GM19240 (cell line): Measurements from ENCODE around the gene WDR45.

Experiments
- DNase-seq: peaks from one replicate; pipeline ENCODE4 v3.0.0; 2011; ENCODE audit warnings: low spot score; ENCODE audit not compliant: insufficient read length

The WDR45 gene

GRCh38 chrX:49043220-49043986 lies 36.3 kb downstream of the WDR45 start, which contains the start of gene TFE3:
Gene TFE3 (minus strand): TSS chrX:49043357. CDS start chrX:49043226, 131 bp downstream.
- peak; percentile 77 for DNase-seq

- DNase-seq, result no peak
Measured at GRCh38 chrX:49042581-49043219, 37.0 kb downstream of the WDR45 start.

- no peak for DNase-seq
Measured at GRCh38 chrX:49041744-49042580, 37.7 kb downstream of the WDR45 start.

GRCh38 chrX:49040376-49040955 lies 39.2 kb downstream of the WDR45 start:
- no peak for DNase-seq

- DNase-seq, result no peak
Measured at GRCh38 chrX:49039598-49040375, 39.9 kb downstream of the WDR45 start.

GRCh38 chrX:49037883-49038475 lies 41.7 kb downstream of the WDR45 start:
- DNase-seq, result no peak

- no peak for DNase-seq
Measured at GRCh38 chrX:49030283-49030682, 49.4 kb downstream of the WDR45 start.

GRCh38 chrX:49029876-49030275 lies 49.8 kb downstream of the WDR45 start:
- no peak for DNase-seq
